NCI-H748 treated with DMSO at 0.1 percent for 48 hours (cell line): Measurements from ENCODE around the gene CXCL13.
A peak's percentile ranks its signal among the peaks of the same experiment; 100 is the strongest.
"Not testable (repeated sequence)": the region's sequence is repeated elsewhere in the genome, so short reads cannot be mapped to it uniquely, and the experiment has no call there.

Source experiments
- DNase-seq: peaks from one replicate; lab custom pipeline; 2025; lab: John Stamatoyannopoulos, UW

Gene CXCL13

GRCh38 chr4:77601614-77602187 lies 3.9 kb upstream of the CXCL13 start:
- no peak for DNase-seq

GRCh38 chr4:77613267-77613666 lies 7.6 kb downstream of the CXCL13 start:
- DNase-seq = no peak

- no peak for DNase-seq
These were observed 9.5 kb downstream of the CXCL13 start for GRCh38 chr4:77615153-77615552.

GRCh38 chr4:77617203-77617602 lies 11.6 kb downstream of the CXCL13 start:
- DNase-seq = no peak

GRCh38 chr4:77618383-77619241 lies 13.0 kb downstream of the CXCL13 start:
- peak; percentile 44 for DNase-seq

GRCh38 chr4:77619408-77619807 lies 13.8 kb downstream of the CXCL13 start:
- DNase-seq = peak; percentile 22

- DNase-seq = no peak
These were observed 15.6 kb downstream of the CXCL13 start for GRCh38 chr4:77621254-77621653.

- no peak for DNase-seq
These were observed 17.5 kb downstream of the CXCL13 start for GRCh38 chr4:77623091-77623490.

GRCh38 chr4:77624213-77624612 lies 18.6 kb downstream of the CXCL13 start:
- DNase-seq = no peak

- DNase-seq = no peak
These were observed 19.9 kb downstream of the CXCL13 start for GRCh38 chr4:77625485-77625884.

- DNase-seq = no peak
These were observed 24.3 kb downstream of the CXCL13 start for GRCh38 chr4:77629885-77630284.

- DNase-seq = no peak
These were observed 25.7 kb downstream of the CXCL13 start for GRCh38 chr4:77631276-77631675.

- no peak for DNase-seq
These were observed 28.6 kb downstream of the CXCL13 start for GRCh38 chr4:77634132-77634785.

- DNase-seq = no peak
These were observed 29.6 kb downstream of the CXCL13 start for GRCh38 chr4:77635246-77635645.

- no peak for DNase-seq
These were observed 30.3 kb downstream of the CXCL13 start for GRCh38 chr4:77635876-77636275.

GRCh38 chr4:77636902-77637301 lies 31.3 kb downstream of the CXCL13 start:
- DNase-seq = peak; percentile 15

GRCh38 chr4:77644069-77644468 lies 38.4 kb downstream of the CXCL13 start:
- not testable (repeated sequence) for DNase-seq

GRCh38 chr4:77650787-77651186 lies 45.2 kb downstream of the CXCL13 start:
- DNase-seq = no peak

- no peak for DNase-seq
These were observed 46.2 kb downstream of the CXCL13 start for GRCh38 chr4:77651820-77652219.

- no peak for DNase-seq
These were observed 46.7 kb downstream of the CXCL13 start for GRCh38 chr4:77652237-77652897.

- no peak for DNase-seq
These were observed 47.6 kb downstream of the CXCL13 start for GRCh38 chr4:77653162-77653758.

- DNase-seq = not testable (repeated sequence)
These were observed 54.7 kb downstream of the CXCL13 start for GRCh38 chr4:77660318-77660717.
